ENCODE results near the gene PNMA8A. TPM values are rescaled to one million over a fixed set of nuclear protein-coding genes. Genes with fewer than 3 reads are reported as not detected.

The PNMA8A gene
- total RNA-seq, 4 donors from 2014 or later, result 0.30 to 4.0 (median 2.7) TPM

DNA sequence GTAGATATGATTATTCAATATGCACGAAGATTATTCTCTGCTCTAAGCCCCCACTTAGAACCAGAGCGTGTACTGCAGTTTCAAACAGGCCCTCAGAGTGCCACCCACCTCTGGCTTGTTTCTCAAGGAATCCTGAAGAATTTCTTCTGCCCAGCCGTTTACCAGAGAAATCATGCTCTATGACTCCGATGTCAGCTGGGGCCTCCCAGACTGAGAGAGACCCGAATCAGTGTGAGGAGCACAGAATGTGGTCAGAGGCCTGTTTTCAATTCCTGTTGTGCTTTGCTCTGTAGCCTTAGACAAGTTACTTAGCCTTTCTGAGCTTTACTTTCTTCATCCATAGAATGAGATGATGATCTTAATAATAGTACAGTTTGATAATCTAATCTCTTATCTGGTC, 48.2 kb downstream of the PNMA8A start:
- 70 to 79% methylated on average over 5 of the region's 5 CpGs for WGBS, 2 donors
- TF ChIP-seq, protein P1, sequence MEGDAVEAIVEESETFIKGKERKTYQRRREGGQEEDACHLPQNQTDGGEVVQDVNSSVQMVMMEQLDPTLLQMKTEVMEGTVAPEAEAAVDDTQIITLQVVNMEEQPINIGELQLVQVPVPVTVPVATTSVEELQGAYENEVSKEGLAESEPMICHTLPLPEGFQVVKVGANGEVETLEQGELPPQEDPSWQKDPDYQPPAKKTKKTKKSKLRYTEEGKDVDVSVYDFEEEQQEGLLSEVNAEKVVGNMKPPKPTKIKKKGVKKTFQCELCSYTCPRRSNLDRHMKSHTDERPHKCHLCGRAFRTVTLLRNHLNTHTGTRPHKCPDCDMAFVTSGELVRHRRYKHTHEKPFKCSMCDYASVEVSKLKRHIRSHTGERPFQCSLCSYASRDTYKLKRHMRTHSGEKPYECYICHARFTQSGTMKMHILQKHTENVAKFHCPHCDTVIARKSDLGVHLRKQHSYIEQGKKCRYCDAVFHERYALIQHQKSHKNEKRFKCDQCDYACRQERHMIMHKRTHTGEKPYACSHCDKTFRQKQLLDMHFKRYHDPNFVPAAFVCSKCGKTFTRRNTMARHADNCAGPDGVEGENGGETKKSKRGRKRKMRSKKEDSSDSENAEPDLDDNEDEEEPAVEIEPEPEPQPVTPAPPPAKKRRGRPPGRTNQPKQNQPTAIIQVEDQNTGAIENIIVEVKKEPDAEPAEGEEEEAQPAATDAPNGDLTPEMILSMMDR (IDR thresholded peaks at IDR 0.05), result no peak
- TF ChIP-seq POLR2A (IDR thresholded peaks at IDR 0.05), result no peak
- DNase-seq (ENCODE audit: low spot score in 2 of 2), result no peak
- intact Hi-C loops (cut with DNase I; ENCODE audit: low total_unique reads), result no loop called here
- no peak overlapping the region for H3K4me3 ChIP-seq (ENCODE audit: low read depth, poor library complexity, severe bottlenecking)

- 79 to 80% methylated on average over 2 of the region's 2 CpGs for WGBS, 2 donors
- H3K4me3 ChIP-seq (ENCODE audit: low read depth, poor library complexity, severe bottlenecking), result no peak overlapping the region
- no peak for DNase-seq (ENCODE audit: low spot score in 2 of 2)
- TF ChIP-seq, protein P1 (IDR thresholded peaks at IDR 0.05), result no peak
- no peak for TF ChIP-seq POLR2A (IDR thresholded peaks at IDR 0.05)
- intact Hi-C loops (cut with DNase I; ENCODE audit: low total_unique reads), result no loop called here
These were observed 49.0 kb downstream of the PNMA8A start for GRCh38 chr19:46422344-46422743.

GRCh38 chr19:46420056-46420455, 51.3 kb downstream of the PNMA8A start:
- 73 to 81% methylated on average over 7 of the region's 7 CpGs for WGBS, 2 donors
- TF ChIP-seq POLR2A (IDR thresholded peaks at IDR 0.05), result no peak
- TF ChIP-seq, protein P1 (IDR thresholded peaks at IDR 0.05), result no peak
- intact Hi-C loops (cut with DNase I; ENCODE audit: low total_unique reads), result no loop called here
- no peak overlapping the region for H3K4me3 ChIP-seq (ENCODE audit: low read depth, poor library complexity, severe bottlenecking)
- no peak for DNase-seq (ENCODE audit: low spot score in 2 of 2)

Other genes starting within 250 kb of the PNMA8A start
- under 1 TPM in 2 of 4 donors, not detected in 2; 0.55 to 0.88 TPM for gene IGFL1, start 241.8 kb downstream of the PNMA8A start, total RNA-seq
- 10 to 100 TPM in 3 of 4 donors, 1 to 10 TPM in 1; 7.7 to 28.3 (median 16.6) TPM for gene HIF3A, start 174.5 kb downstream of the PNMA8A start, total RNA-seq
- gene PPP5C, start 124.5 kb downstream of the PNMA8A start, total RNA-seq, result 10 to 100 TPM; 32.0 to 63.1 (median 48.4) TPM
- 10 to 100 TPM in 1 of 4 donors, 1 to 10 TPM in 3; 1.1 to 11.5 (median 4.2) TPM for gene CCDC8, start 58.0 kb downstream of the PNMA8A start, total RNA-seq
- gene PNMA8C, start 42.6 kb downstream of the PNMA8A start, total RNA-seq, result not detected
- 1 to 10 TPM; 2.0 to 5.8 (median 2.8) TPM for gene PNMA8B, start 24.3 kb upstream of the PNMA8A start, total RNA-seq
- gene CALM3, start 129.8 kb upstream of the PNMA8A start, total RNA-seq, result 10 to 100 TPM; 54.6 to 72.8 (median 63.1) TPM
- 1 to 10 TPM in 2 of 4 donors, under 1 TPM in 2; 0.51 to 3.6 (median 2.1) TPM for gene PTGIR, start 153.5 kb upstream of the PNMA8A start, total RNA-seq
- gene GNG8, start 164.6 kb upstream of the PNMA8A start, total RNA-seq, result not detected
- gene DACT3, start 189.6 kb upstream of the PNMA8A start, total RNA-seq, result 1 to 10 TPM; 1.3 to 4.1 (median 2.6) TPM
- 100 to 1,000 TPM in 1 of 4 donors, 10 to 100 TPM in 3; 52.6 to 120 (median 66.7) TPM for gene PRKD2, start 245.6 kb upstream of the PNMA8A start, total RNA-seq

Measured in lower leg skin (tissue), 4 donors.